ENCODE data around the gene CBFA2T3.

- TF ChIP-seq EP300 (IDR thresholded peaks at IDR 0.05) (no peak), CTCF (IDR thresholded peaks at IDR 0.05) (no peak)
Measured at GRCh38 chr16:88951501-88951900, 25.5 kb downstream of the CBFA2T3 start.

Measured in tibial nerve (tissue), 4 donors.